Breast epithelium (tissue), 4 donors: ENCODE measurements around the gene RRP15. TPM values are rescaled to one million over a fixed set of nuclear protein-coding genes. Genes with fewer than 3 reads are reported as not detected.

Source experiments
- DNase-seq, 2 donors: peaks; one replicate each; pipeline ENCODE4 v3.0.0-alpha.2; 2019; ENCODE audit warnings: low spot score in 2 of 2
- H3K27ac ChIP-seq, 2 donors: fragments of 200-600 bp; sonication (generic) in 1 of 2; one replicate each; pipeline ENCODE4 v1.5.1; 2016 to 2019; ENCODE audit warnings: mild to moderate bottlenecking in 1 of 2
- H3K27me3 ChIP-seq, 2 donors: fragments of 200-600 bp; sonication (generic) in 1 of 2; one replicate each; pipeline versions ENCODE4 v1.5.1 to v1.6.0; 2017 to 2019; ENCODE audit warnings: control low read depth in 1 of 2, mild to moderate bottlenecking in 1 of 2
- H3K36me3 ChIP-seq: fragments of 200-600 bp; one replicate; pipeline ENCODE4 v1.5.1; 2019
- H3K4me1 ChIP-seq, 2 donors: fragments of 200-600 bp; sonication (generic); one replicate each; pipeline ENCODE4 v1.5.1; 2016 to 2019; ENCODE audit warnings: control low read depth in 1 of 2
- H3K4me3 ChIP-seq, 3 donors: fragments of 200-600 bp; sonication (generic); 1 replicate in 2 of 3; 2 replicates in 1 of 3; pipeline ENCODE4 v1.5.1; 2016 to 2019; ENCODE audit warnings: mild to moderate bottlenecking in 3 of 3, moderate library complexity in 2 of 3
- H3K9me3 ChIP-seq, 2 donors: fragments of 200-600 bp; sonication (generic) in 1 of 2; one replicate each; pipeline ENCODE4 v1.5.1; 2016 to 2019; ENCODE audit warnings: control low read depth in 1 of 2
- POLR2A ChIP-seq: fragments of 450-650 bp; IDR thresholded peaks from one replicate; pipeline ENCODE4 v1.6.1; 2016; ENCODE audit warnings: antibody characterized with exemption, mild to moderate bottlenecking, moderate library complexity
- POLR2AphosphoS5 ChIP-seq, 3 donors: sonication (generic); formaldehyde crosslinking; IDR thresholded peaks; one replicate each; pipeline ENCODE4 v1.6.1; 2017; ENCODE audit warnings: antibody characterized with exemption in 3 of 3
- intact Hi-C: fragments of 100-400 bp; cut with DNase I; formaldehyde crosslinking; loops from one replicate; pipeline ENCODE4 v1.15.1; 2023; ENCODE audit warnings: low total_unique reads
- total RNA-seq, 3 donors: library from RNA; depleted of rRNA; stranded (reverse); fragments of >200 nt; gene quantifications; one replicate each; pipeline ENCODE4 v1.1.0, GENCODE V29; 2016
- TF ChIP-seq, protein P1 (sequence below), 3 donors: fragments of 450-650 bp; IDR thresholded peaks; one replicate each; pipeline ENCODE4 v1.5.1; 2016 to 2017; ENCODE audit warnings: antibody characterized with exemption in 3 of 3, mild to moderate bottlenecking in 3 of 3, moderate library complexity in 3 of 3

Gene RRP15
- total RNA-seq, 3 donors from 2014 or later = 6.2 to 8.8 (median 7.8) TPM

DNA sequence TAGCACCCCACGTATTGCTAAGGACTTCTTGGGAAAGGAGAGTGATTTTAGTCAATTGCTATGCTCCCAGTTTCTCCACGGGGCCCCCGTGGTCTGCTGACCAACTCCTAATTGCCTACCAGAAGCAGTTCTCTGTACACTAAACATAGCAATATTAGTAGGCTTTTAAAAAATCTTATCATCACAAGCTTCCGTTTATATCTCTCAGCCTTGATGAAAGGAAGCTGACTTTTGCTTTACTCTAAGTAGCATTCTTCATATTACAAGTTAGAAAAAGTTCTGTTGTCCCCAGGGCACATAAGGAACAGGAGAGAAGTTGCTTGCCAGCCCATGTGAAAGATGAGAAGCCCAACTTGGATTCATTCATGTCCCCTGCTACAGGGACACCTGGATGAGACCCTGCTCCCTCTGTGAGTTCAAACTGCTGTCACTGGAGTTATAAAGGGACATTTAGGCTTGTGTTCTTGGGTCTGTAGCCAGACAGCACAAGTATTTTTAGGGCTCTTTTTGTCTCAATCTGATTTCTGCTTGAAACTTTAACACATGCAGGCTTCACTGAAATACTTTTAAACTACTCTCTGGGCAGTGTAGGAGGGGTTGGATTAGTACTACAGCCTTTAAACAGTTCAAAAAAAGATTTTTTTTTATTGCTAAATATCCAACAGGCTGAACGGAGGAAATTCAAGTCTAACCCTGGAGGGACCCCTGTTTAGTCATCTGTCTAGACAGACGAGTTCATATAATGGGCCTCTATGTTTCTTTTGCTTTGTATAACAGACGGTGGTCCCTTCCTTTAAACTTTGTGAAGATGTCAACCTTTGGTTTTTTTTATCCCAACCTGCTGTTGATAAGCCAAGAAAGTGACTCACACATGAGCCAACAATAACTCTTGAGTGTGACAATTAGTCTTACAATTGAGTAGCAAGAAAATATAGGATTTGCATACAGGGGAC is 89.6 kb downstream of the RRP15 start:
- Histone ChIP-seq H3K36me3 (no peaks in the 10 kb centered on the region), H3K4me1 (peaks cover 0 to 4% of the 10 kb centered on the region in 2 donors), H3K4me3 (no peak overlapping the region), H3K9me3 (no peaks in the 10 kb centered on the region), H3K27me3 (no peaks in the 10 kb centered on the region), H3K27ac (peak overlapping the region in 1 of 2 donors; percentile 60)
- intact Hi-C loops = no loop called here
- DNase-seq = no peak
- TF ChIP-seq POLR2A (no peak), POLR2AphosphoS5 (IDR thresholded peaks at IDR 0.05) (no peak)
- TF ChIP-seq, protein P1, sequence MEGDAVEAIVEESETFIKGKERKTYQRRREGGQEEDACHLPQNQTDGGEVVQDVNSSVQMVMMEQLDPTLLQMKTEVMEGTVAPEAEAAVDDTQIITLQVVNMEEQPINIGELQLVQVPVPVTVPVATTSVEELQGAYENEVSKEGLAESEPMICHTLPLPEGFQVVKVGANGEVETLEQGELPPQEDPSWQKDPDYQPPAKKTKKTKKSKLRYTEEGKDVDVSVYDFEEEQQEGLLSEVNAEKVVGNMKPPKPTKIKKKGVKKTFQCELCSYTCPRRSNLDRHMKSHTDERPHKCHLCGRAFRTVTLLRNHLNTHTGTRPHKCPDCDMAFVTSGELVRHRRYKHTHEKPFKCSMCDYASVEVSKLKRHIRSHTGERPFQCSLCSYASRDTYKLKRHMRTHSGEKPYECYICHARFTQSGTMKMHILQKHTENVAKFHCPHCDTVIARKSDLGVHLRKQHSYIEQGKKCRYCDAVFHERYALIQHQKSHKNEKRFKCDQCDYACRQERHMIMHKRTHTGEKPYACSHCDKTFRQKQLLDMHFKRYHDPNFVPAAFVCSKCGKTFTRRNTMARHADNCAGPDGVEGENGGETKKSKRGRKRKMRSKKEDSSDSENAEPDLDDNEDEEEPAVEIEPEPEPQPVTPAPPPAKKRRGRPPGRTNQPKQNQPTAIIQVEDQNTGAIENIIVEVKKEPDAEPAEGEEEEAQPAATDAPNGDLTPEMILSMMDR (IDR thresholded peaks at IDR 0.05) = no peak

DNA sequence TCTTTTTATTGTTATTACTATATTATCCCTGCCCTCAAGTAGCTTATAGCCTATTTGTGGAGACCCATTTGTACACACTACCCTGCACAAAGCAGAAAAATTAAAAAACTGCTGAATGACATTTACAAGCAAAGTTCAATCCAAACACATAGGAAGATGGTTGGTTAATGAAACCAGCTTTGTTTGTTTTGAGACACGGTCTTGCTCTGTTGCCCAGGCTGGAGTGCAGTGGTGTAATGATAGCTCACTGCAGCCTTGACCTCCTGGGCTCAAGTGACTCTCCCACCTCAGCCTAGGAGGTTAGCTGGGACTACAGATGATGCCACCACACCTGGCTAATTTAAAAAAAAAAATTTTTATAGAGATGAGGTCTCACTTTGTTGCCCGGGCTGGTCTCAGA is 91.6 kb downstream of the RRP15 start:
- H3K36me3 ChIP-seq = no peaks in the 10 kb centered on the region
- peaks cover 0 to 8% of the 10 kb centered on the region in 2 donors for H3K4me1 ChIP-seq
- H3K27ac ChIP-seq = no peak overlapping the region
- no peaks in the 10 kb centered on the region for H3K27me3 ChIP-seq
- intact Hi-C loops = no loop called here
- TF ChIP-seq POLR2AphosphoS5 (IDR thresholded peaks at IDR 0.05) = no peak
- TF ChIP-seq, protein P1 (IDR thresholded peaks at IDR 0.05) = no peak
- H3K4me3 ChIP-seq = no peak overlapping the region
- no peak for DNase-seq
- H3K9me3 ChIP-seq = no peaks in the 10 kb centered on the region

DNA sequence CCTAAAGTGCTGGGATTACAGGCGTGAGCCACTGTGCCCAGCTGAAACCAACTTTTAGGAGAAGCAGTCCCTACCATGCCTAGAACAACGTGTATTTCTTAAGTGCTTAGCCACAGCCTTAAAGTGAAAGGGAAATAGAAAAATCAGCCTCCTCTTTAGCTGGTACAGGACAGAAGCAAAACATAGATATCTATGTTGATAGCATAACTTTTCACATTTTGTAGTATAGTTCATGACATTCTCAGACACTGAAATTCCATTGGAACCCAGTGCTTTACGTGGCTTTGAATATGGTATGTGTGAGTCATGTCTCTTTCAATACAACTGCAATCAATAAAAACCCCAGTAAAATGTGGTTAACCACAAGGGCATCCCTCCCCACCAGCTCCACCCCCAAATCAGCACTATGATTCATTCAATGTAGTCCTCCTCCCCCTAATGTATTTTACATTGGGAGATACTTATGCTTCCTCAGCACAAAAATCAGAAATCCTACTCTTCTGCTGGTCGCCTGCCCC is 92.1 kb downstream of the RRP15 start:
- TF ChIP-seq POLR2A = no peak
- TF ChIP-seq POLR2AphosphoS5 (IDR thresholded peaks at IDR 0.05) = no peak
- TF ChIP-seq, protein P1 (IDR thresholded peaks at IDR 0.05) = no peak
- Histone ChIP-seq H3K27me3 (no peaks in the 10 kb centered on the region), H3K4me3 (no peak overlapping the region), H3K4me1 (peaks cover 0 to 8% of the 10 kb centered on the region in 2 donors), H3K36me3 (no peaks in the 10 kb centered on the region), H3K27ac (no peak overlapping the region), H3K9me3 (no peaks in the 10 kb centered on the region)
- no peak for DNase-seq
- intact Hi-C loops = no loop called here

DNA sequence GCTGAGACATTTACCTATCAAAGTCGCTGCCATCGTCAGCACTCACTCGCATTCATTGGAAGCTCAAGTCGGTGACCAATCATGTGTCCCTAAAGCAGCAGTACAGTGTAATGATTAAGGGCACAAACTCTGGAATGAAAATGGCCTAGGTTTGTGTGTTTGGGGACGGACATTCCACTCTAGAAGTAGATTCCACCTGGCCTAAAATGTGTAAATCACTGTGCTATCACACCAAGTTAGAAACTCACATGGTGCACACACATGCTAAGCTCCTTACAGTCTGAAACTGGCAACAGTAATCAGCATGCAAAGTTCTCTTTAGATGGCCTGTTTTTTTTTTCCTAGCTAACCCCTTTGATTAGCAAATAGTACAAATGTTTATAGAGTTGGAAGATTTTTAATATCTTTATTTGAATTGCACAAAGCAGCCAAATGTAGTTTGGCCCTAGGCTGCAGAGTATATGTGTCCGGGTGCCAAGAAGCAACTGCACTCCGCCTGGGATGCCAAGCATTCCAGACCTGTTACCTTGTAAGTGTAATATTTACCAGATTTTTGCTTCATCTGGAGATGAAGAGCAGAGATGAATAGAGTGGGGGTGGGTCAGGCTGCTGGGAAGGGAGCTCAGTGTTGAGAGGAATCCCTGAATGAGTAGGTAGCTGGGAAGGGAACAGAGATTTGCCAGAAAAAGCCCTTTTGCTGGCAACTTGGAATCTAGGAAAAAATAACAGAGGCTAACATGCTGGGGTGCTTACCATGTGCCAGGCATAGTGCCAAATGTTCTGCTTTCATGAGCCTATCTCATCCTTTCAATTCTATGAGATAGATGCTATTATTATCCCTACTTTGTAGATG is 95.3 kb downstream of the RRP15 start:
- H3K36me3 ChIP-seq = no peaks in the 10 kb centered on the region
- peak overlapping the region; percentile 74 to 82 for H3K27ac ChIP-seq
- H3K4me3 ChIP-seq = no peak overlapping the region
- no peaks in the 10 kb centered on the region for H3K9me3 ChIP-seq
- intact Hi-C loops = no loop called here
- H3K27me3 ChIP-seq = no peaks in the 10 kb centered on the region
- peak; percentile 63 to 74 for DNase-seq
- TF ChIP-seq POLR2AphosphoS5 (IDR thresholded peaks at IDR 0.05) (peak in 1 of 3 donors; percentile 41), POLR2A (no peak)
- TF ChIP-seq, protein P1 (IDR thresholded peaks at IDR 0.05) = no peak
- peaks cover 0 to 4% of the 10 kb centered on the region in 2 donors for H3K4me1 ChIP-seq
